Kidney tubule cell (primary cell): ENCODE results near the gene COL4A2.
A peak's percentile ranks its signal among the peaks of the same experiment; 100 is the strongest.
"Not testable (repeated sequence)": the region's sequence is repeated elsewhere in the genome, so short reads cannot be mapped to it uniquely, and the experiment has no call there.

Experiments
- DNase-seq: peaks from one replicate; pipeline ENCODE4 v3.0.0-alpha.2; 2018; ENCODE audit warnings: low spot score

Gene COL4A2

GRCh38 chr13:110379905-110380341, 72.8 kb downstream of the COL4A2 start:
- DNase-seq = no peak

DNA sequence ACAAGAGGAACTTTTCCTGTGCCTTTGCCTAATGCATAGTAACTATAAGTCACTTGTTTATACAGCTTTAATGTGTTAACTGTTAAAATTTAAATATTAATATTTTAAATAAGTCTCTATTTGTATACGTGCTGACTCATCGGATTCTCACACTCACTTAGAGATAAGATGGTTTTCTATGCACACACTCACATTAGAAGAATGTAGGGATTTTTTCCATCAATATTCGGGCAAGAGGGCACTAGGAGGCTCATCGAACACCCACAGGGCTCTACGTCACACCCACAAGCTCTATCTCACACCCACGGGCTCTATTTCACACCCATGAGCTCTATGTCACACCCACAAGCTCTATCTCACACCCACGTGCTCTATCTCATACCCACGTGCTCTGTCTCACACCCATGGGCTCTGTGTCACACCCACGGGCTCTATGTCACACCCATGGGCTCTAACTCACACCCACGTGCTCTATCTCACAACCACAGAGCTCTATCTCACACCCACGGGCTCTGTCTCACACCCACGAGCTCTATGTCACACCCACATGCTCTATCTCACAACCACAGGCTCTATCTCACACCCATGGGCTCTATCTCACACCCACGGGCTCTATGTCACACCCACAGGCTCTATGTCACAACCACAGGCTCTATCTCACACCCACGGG, 73.4 kb downstream of the COL4A2 start:
- peak; percentile 22 for DNase-seq

DNA sequence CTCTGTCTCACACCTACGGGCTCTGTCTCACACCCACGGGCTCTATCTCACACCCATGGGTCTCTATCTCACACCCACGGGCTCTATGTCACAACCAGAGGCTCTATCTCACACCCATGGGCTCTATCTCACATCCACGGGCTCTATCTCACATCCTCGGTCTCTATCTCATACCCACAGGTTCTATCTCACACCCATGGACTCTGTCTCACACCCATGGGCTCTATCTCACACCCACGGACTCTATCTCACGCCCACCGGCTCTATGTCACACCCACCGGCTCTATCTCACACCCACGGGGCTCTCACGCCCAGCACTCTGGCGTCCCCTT, 73.9 kb downstream of the COL4A2 start:
- DNase-seq = no peak

GRCh38 chr13:110382229-110382628, 75.1 kb downstream of the COL4A2 start:
- peak; percentile 87 for DNase-seq

- no peak for DNase-seq
Observed at GRCh38 chr13:110382830-110383229, 75.7 kb downstream of the COL4A2 start.

DNA sequence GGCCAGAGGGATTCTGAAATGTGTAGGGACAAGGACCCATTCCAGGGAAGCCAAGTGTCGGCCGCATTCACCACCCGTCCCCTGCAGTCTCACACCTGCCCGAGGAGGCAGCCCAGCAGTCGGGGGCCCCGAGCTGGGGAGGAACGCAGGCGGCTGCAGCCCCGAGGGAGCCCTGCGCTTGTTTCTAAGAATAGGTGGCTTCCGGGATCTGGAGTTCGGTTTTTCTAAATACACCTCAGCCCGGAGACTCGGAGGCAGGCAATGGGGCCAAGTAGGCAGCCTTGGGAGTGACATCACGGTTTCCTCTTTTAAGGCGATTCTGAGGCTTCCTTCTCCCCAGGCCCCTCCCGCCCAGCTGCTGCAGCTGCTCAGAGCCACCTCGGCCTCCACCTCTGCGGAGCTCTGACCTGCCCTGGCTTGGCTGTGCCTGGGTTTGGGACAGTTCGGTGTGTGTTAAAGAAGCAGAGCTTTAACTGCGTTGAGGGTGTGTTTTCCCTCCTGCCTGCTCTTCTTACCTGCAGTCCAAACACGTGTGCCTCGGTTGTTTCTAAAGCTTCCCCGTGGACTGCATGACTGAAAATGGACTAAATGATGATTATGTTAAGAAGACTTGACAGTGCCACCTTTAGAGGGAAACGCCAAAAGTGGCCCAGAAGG, 80.5 kb downstream of the COL4A2 start:
- DNase-seq = peak; percentile 45

DNA sequence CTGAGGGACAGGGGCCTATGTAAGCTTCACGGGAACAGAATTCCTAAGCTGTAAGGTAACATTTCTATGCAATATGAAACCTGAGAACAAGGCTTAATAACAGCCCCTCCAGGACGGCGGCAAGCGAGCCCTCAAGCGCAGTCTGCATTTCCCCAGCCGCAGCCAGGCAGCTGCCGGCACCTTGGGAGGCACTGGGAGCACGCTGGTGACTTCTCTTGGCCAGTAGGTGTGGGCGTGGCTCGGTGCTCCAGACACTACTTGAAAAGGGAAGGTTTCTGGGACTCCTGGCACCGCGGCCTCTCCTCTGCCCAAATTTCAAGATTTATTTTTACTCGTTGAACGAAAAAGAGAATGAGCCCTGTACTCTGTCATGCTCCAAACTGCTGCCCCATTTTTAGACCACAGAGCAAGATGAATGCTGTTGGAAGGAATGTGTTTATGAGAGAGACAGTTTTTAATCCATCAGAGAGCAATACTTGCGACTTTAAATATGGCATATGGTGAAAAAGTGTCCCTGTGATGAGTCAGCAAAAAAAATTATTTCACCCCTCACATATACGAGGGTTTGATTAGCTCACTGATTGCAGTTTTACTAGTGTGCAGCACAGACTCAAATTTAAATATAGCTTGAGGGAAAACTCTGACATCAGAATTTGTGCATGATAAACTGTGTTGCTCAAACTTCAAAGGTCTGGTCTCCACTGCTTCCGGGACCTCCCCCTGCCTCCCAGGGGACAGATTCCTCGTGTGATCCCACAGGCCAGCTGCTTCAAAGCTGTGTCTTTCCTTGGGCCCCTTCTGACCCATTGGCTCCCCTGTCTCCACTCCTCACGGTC, 81.2 kb downstream of the COL4A2 start:
- DNase-seq = peak; percentile 50

- DNase-seq = peak; percentile 70
Observed at GRCh38 chr13:110390567-110390966, 83.5 kb downstream of the COL4A2 start.

DNA sequence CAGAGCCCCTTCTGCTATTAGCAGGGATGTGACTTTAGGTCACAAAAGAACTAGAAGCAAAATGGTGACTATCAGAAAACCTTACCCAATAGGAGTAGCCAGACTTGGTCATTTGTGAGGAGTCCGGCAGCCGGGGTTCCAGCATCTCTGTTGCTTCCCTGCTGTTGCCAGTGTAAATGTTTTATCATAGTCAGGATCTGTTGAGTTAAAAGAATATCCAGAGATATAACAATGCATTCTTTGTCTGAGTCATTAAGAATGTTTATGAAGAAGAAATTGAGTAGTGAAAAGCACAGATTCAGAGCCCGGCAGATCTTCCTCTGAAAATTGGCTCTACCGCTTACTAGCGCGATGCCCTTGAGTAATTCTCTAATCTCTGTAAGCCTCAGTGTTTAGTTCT, 84.2 kb downstream of the COL4A2 start:
- no peak for DNase-seq

DNA sequence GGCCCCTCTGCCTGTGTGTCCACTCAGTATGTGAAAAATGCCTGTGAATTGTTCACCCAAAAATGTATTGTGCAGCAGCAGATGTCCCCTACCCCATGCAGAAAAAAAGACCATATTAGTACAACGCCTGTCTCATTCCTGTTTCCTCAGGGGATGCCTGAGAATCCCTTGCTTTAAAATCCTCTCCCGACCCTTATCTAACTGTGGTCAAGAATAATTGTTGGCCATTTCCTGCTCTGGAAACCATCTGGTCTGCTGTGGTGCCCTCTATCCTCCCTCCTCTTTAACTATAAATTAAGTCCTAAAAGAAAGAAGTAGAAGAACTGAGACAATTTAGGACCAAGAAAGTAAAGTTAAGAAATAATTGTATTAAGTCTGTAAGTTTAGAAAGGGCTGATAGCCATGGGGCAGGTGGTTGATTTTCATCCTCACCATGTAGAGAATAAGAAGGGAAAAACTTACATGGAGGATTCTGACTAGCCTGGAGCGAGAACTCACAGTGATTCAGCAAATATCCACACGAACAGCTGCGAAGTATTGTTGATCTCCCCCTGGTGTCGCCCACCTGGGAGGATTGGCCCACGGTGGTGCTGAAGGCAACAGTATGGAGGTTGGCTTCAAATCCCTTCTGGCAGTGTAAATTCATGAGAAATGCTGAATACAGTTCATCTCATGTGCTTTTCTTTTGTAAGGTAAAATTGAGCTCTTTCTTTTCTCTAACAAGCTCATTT, 85.6 kb downstream of the COL4A2 start:
- DNase-seq = no peak

GRCh38 chr13:110393761-110394160, 86.7 kb downstream of the COL4A2 start:
- no peak for DNase-seq

DNA sequence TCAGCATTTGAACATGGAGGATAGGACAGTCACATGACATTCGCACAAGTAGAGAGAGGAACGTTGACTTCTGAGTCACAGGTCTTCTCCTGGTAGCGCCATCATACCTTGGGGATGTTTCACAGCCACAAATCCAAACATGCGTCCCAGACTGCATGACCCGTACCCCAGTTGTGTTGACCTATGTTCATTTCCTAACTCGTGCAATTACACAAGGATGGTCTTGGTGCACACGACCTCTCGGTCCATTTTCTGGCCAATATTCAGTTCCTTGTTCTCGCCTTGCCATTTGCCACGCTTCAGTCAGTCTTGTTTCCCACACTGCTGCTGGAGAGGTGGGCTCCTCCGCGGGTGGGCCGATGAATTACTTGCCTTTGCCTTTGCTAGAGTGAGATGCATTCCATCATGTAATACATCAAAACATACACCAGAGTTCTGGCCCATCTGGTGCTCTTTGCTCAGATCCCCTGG, 87.3 kb downstream of the COL4A2 start:
- no peak for DNase-seq

DNA sequence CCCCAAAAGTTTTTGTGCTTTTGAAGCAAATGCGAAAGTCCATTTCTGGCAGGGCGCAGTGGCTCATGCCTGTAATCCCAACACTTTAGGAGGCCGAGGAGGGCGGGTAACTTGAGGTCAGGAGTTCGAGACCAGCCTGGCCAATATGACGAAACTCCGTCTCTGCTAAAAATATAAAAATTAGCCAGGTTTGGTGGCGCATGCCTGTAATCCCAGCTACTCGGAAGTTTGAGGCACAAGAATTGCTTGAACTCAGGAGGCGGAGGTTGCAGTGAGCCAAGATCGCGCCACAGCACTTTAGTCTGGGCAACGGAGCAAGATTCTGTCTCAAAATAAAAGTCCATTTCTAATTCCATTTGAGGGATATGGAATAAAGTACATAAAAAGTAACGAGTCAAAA, 88.5 kb downstream of the COL4A2 start:
- DNase-seq = not testable (repeated sequence)

GRCh38 chr13:110396476-110396875, 89.4 kb downstream of the COL4A2 start:
- DNase-seq = no peak

DNA sequence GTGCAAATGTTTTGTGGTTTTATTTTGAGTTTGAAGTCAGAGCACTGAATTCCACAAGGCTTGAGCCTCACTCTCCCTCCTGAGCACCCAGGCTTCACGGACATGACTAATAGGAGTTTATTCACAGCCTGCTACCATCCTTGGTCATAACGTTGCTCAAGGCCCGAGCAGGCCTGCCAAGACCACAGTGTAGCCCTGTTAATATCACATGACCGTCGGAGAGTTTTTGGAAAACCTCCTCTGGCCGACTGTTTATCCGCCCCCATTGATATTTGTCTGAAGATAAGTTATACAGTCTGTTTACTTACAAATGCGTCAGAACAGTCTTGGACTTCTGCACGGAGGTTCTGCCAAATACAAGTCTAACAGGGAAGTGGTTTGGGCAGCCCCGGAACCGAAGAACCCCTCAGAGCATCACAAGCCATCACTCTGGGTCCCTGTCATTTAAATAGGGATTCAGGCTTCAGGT, 89.9 kb downstream of the COL4A2 start:
- peak; percentile 92 for DNase-seq

DNA sequence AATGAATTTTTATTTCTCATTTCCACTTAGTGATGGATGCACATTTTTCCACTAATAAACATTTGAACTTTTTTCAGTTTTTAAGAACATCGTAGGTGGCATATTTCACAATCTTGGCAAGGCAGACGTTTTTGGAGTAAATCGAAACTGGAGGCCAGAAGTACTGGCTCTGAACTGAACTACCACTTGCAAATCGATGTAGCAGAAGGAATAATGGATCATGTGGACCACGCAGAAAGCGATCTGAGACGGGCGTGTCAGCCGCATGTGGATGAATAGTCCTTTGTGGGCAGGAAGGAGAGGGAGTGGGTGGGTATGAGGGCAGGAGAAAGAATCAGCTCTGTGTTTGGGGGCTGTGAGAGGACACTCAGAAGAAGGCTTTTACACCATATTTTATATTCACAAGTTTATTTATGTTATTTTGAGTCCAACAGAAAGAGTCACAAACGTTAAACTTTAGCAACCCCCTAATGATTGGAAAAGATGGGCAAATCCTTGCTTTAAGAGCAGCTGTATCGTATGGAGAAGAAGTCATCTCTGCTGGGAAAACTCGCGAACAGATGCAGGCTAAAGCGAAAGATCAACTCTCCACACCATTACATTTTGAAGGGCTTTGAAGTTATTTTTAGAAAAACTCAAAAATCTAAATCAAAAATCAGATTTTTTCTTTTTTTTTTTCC, 90.5 kb downstream of the COL4A2 start:
- no peak for DNase-seq

GRCh38 chr13:110398564-110399507, 91.8 kb downstream of the COL4A2 start:
- no peak for DNase-seq

GRCh38 chr13:110399801-110400200, 92.7 kb downstream of the COL4A2 start:
- no peak for DNase-seq

- DNase-seq = no peak
Observed at GRCh38 chr13:110400786-110401533, 93.9 kb downstream of the COL4A2 start.
